NCI-H82 (cell line): ENCODE results near the gene ZNHIT2.

ENCODE experiments used
- DNase-seq: peaks from one replicate; lab custom pipeline; 2025; lab: John Stamatoyannopoulos, UW

Gene ZNHIT2

GRCh38 chr11:65134240-65134951, 16.9 kb upstream of the ZNHIT2 start, which contains the start of gene SYVN1:
Gene SYVN1 (minus strand): TSS chr11:65134519. CDS start chr11:65133601, 918 bp downstream.
- DNase-seq = peak; percentile 90

- no peak for DNase-seq
Measured at GRCh38 chr11:65133724-65134123, 16.2 kb upstream of the ZNHIT2 start.

GRCh38 chr11:65132988-65133700, 15.6 kb upstream of the ZNHIT2 start:
- peak; percentile 24 for DNase-seq

GRCh38 chr11:65132238-65132987, 14.9 kb upstream of the ZNHIT2 start:
- DNase-seq = no peak

GRCh38 chr11:65131895-65132237, 14.4 kb upstream of the ZNHIT2 start:
- no peak for DNase-seq

GRCh38 chr11:65131417-65131776, 13.9 kb upstream of the ZNHIT2 start:
- DNase-seq = no peak

GRCh38 chr11:65130631-65131416, 13.3 kb upstream of the ZNHIT2 start:
- DNase-seq = no peak

- DNase-seq = no peak
Measured at GRCh38 chr11:65129649-65130441, 12.3 kb upstream of the ZNHIT2 start.

GRCh38 chr11:65128182-65129145, 11.0 kb upstream of the ZNHIT2 start:
- DNase-seq = no peak

- no peak for DNase-seq
Measured at GRCh38 chr11:65127473-65128181, 10.1 kb upstream of the ZNHIT2 start.

- DNase-seq = no peak
Measured at GRCh38 chr11:65126624-65127274, 9.2 kb upstream of the ZNHIT2 start.

GRCh38 chr11:65125197-65126056, 7.9 kb upstream of the ZNHIT2 start:
- DNase-seq = no peak

- no peak for DNase-seq
Measured at GRCh38 chr11:65124480-65125196, 7.1 kb upstream of the ZNHIT2 start.

GRCh38 chr11:65121865-65122696, 4.6 kb upstream of the ZNHIT2 start, which contains the start of the genes FAU and MRPL49:
Gene FAU (minus strand): TSS chr11:65122134. CDS start chr11:65121813, 321 bp downstream.
Gene MRPL49 (plus strand): TSS chr11:65122321. CDS start chr11:65122347, 26 bp downstream.
- DNase-seq = peak; percentile 98

- DNase-seq = no peak
Measured at GRCh38 chr11:65121447-65121864, 4.0 kb upstream of the ZNHIT2 start.

GRCh38 chr11:65120831-65121230, 3.3 kb upstream of the ZNHIT2 start:
- DNase-seq = no peak
